ENCODE results near the gene CDC37. TPM values are rescaled to one million over a fixed set of nuclear protein-coding genes. Genes with fewer than 3 reads are reported as not detected.

The CDC37 gene
- polyA plus RNA-seq, 1 donor (not counting 4 experiments of a cell fraction or from before 2014, with no cell fraction given), result 376 TPM

DNA sequence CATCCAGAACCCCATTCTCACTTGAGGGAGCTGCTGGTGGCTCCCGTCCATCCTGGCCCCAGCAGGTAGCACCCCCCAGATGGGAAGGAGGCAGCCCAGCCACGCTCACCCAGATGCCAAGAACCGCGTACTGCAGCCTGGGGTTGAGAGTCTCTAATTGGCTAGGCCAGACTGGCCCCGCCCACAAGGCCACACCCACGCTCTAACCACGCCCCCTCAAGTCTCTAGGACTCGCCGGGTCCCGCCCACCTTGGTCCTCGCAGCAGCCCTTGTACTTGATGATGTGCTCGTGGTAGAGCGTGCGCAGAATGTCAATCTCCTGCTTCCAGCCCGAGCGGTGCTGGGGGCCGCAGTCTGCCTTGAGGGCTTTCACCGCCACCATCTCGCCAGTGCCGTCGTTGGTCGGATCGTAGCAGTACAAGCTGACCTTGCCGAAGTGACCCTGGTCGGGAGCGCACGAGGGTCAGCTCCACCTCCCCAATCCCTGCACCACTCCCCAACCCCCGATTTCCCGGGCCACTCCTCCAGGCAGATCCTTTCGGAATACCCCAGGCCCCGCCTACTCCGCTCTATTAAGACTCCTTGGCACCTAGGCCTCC lies 49.5 kb downstream of the CDC37 start:
- no peak for TF ChIP-seq EZH2 (IDR thresholded peaks at IDR 0.05; ENCODE audit: low read length)
- TF ChIP-seq, protein P1, sequence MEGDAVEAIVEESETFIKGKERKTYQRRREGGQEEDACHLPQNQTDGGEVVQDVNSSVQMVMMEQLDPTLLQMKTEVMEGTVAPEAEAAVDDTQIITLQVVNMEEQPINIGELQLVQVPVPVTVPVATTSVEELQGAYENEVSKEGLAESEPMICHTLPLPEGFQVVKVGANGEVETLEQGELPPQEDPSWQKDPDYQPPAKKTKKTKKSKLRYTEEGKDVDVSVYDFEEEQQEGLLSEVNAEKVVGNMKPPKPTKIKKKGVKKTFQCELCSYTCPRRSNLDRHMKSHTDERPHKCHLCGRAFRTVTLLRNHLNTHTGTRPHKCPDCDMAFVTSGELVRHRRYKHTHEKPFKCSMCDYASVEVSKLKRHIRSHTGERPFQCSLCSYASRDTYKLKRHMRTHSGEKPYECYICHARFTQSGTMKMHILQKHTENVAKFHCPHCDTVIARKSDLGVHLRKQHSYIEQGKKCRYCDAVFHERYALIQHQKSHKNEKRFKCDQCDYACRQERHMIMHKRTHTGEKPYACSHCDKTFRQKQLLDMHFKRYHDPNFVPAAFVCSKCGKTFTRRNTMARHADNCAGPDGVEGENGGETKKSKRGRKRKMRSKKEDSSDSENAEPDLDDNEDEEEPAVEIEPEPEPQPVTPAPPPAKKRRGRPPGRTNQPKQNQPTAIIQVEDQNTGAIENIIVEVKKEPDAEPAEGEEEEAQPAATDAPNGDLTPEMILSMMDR (optimal IDR thresholded peaks at IDR 0.05 in 1 of 3, IDR thresholded peaks at IDR 0.05 in 1 of 3, conservative IDR thresholded peaks at IDR 0.05 in 1 of 3; ENCODE audit: extremely low read depth in 1 of 3, insufficient read depth in 2 of 3, low read length in 3 of 3), result no peak
- H3K9me1 ChIP-seq (ENCODE audit: control insufficient read depth, extremely low read depth, insufficient read depth, low read length), result no peaks in the 10 kb centered on the region
- H3K4me3 ChIP-seq (ENCODE audit: control insufficient read depth in 2 of 3, extremely low read depth in 1 of 3, insufficient read depth in 2 of 3, low read depth in 1 of 3, low read length in 3 of 3), result no peak overlapping the region
- DNase-seq (ENCODE audit: low read depth, low spot score) (no peak), FAIRE-seq (no peak)
- no peaks in the 10 kb centered on the region for H4K20me1 ChIP-seq (ENCODE audit: control insufficient read depth, extremely low read depth, insufficient read depth, low read length)
- H2AFZ ChIP-seq (ENCODE audit: control insufficient read depth, low read length), result no peak overlapping the region
- dilution Hi-C loops (cut with MboI; ENCODE audit: extremely low pct_ligation_motif_present, low sequenced_read_pairs), result no loop called here
- no peaks in the 10 kb centered on the region for H3K9me3 ChIP-seq (ENCODE audit: control insufficient read depth, low read depth, low read length)
- no peak overlapping the region for H3K27ac ChIP-seq (ENCODE audit: control insufficient read depth, insufficient read depth, low read length)
- H3K36me3 ChIP-seq (ENCODE audit: control insufficient read depth in 2 of 2, extremely low read depth in 1 of 2, insufficient read depth in 2 of 2, low read length in 2 of 2), result peaks cover 10 to 28% of the 10 kb centered on the region in 2 experiments
- H3K4me1 ChIP-seq (ENCODE audit: control insufficient read depth, extremely low read depth, insufficient read depth, low read length), result no peaks in the 10 kb centered on the region
- no peaks in the 10 kb centered on the region for H3K79me2 ChIP-seq (ENCODE audit: control insufficient read depth, insufficient read depth, low read length)
- H3K9ac ChIP-seq (ENCODE audit: control insufficient read depth, extremely low read depth, insufficient read depth, low read length), result no peak overlapping the region
- H3K4me2 ChIP-seq (ENCODE audit: control insufficient read depth, extremely low read depth, insufficient read depth, low read depth, low read length), result no peak overlapping the region
- no peaks in the 10 kb centered on the region for H3K27me3 ChIP-seq (ENCODE audit: control insufficient read depth, extremely low read depth, insufficient read depth, low read length)

DNA sequence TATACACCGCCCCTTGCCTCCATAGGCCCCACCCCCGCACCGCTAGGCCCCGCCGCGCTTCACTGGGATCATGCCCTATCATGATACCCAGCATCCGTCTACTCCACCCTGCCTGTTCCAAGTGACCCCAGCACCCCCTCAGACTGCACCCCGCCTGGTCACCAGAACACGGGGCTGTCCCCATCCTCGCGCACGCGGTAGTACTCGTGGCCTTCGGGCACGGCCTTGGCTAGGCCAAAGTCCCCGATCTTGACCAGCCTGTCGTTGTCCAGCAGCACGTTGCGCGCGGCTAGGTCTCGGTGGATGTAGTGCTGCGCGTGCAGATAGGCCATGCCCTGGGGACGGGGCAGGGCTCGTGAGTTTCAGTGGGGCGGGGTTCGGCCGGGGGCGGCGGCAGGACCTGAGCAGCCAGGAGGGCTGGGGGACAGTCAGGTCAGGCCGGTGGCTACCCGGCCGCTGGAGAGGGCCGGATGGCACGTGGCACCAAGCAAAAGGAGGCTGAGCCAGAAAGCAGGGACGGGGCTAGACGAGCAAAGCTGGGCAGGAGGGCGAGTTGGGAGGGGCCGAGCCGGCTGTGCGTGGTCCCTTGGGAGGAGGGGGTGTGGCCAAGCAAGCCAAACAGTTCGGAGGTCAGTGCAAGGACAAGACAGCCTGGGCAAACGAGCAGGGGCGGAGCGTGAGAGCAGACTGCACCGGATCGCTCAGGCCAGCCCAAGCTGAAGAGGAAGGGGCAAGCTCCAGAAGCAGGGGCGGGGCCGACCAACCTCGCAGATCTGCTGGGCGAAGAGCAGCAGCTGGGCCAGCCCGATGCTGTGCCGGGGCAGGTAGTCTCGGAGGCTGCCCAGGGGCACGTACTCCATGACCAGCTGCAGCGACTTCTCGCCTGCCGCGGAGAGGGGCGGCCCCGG lies 50.3 kb downstream of the CDC37 start:
- Histone ChIP-seq H2AFZ (ENCODE audit: control insufficient read depth, low read length) (no peak overlapping the region), H3K9me1 (ENCODE audit: control insufficient read depth, extremely low read depth, insufficient read depth, low read length) (no peaks in the 10 kb centered on the region), H3K4me3 (ENCODE audit: control insufficient read depth in 2 of 3, extremely low read depth in 1 of 3, insufficient read depth in 2 of 3, low read depth in 1 of 3, low read length in 3 of 3) (no peak overlapping the region), H3K36me3 (ENCODE audit: control insufficient read depth in 2 of 2, extremely low read depth in 1 of 2, insufficient read depth in 2 of 2, low read length in 2 of 2) (peaks cover 10 to 28% of the 10 kb centered on the region in 2 experiments), H3K4me1 (ENCODE audit: control insufficient read depth, extremely low read depth, insufficient read depth, low read length) (no peaks in the 10 kb centered on the region), H3K4me2 (ENCODE audit: control insufficient read depth, extremely low read depth, insufficient read depth, low read depth, low read length) (no peak overlapping the region), H3K79me2 (ENCODE audit: control insufficient read depth, insufficient read depth, low read length) (no peaks in the 10 kb centered on the region), H3K27ac (ENCODE audit: control insufficient read depth, insufficient read depth, low read length) (no peak overlapping the region), H3K27me3 (ENCODE audit: control insufficient read depth, extremely low read depth, insufficient read depth, low read length) (no peaks in the 10 kb centered on the region), H3K9ac (ENCODE audit: control insufficient read depth, extremely low read depth, insufficient read depth, low read length) (no peak overlapping the region), H4K20me1 (ENCODE audit: control insufficient read depth, extremely low read depth, insufficient read depth, low read length) (no peaks in the 10 kb centered on the region), H3K9me3 (ENCODE audit: control insufficient read depth, low read depth, low read length) (no peaks in the 10 kb centered on the region)
- DNase-seq (ENCODE audit: low read depth, low spot score) (no peak), FAIRE-seq (no peak)
- no peak for TF ChIP-seq EZH2 (IDR thresholded peaks at IDR 0.05; ENCODE audit: low read length)
- TF ChIP-seq, protein P1 (optimal IDR thresholded peaks at IDR 0.05 in 1 of 3, IDR thresholded peaks at IDR 0.05 in 1 of 3, conservative IDR thresholded peaks at IDR 0.05 in 1 of 3; ENCODE audit: extremely low read depth in 1 of 3, insufficient read depth in 2 of 3, low read length in 3 of 3), result no peak
- dilution Hi-C loops (cut with MboI; ENCODE audit: extremely low pct_ligation_motif_present, low sequenced_read_pairs), result no loop called here
